A549 treated with GW870086 at 1 μM for 4 hours (cell line): ENCODE measurements around the gene MRPS16. TPM values are rescaled to one million over a fixed set of nuclear protein-coding genes. Genes with fewer than 3 reads are reported as not detected.

Source experiments
- total RNA-seq: library from RNA; stranded (reverse); fragments of 200-300 nt; extraction: Qiagen RNA extraction; gene quantifications from 5 replicates; pipeline ENCODE4 v1.2.3, GENCODE V29; 2022; ENCODE audit warnings: low read depth

The MRPS16 gene
- total RNA-seq: 115 to 196 TPM (median 180 TPM) in 5 replicates

DNA sequence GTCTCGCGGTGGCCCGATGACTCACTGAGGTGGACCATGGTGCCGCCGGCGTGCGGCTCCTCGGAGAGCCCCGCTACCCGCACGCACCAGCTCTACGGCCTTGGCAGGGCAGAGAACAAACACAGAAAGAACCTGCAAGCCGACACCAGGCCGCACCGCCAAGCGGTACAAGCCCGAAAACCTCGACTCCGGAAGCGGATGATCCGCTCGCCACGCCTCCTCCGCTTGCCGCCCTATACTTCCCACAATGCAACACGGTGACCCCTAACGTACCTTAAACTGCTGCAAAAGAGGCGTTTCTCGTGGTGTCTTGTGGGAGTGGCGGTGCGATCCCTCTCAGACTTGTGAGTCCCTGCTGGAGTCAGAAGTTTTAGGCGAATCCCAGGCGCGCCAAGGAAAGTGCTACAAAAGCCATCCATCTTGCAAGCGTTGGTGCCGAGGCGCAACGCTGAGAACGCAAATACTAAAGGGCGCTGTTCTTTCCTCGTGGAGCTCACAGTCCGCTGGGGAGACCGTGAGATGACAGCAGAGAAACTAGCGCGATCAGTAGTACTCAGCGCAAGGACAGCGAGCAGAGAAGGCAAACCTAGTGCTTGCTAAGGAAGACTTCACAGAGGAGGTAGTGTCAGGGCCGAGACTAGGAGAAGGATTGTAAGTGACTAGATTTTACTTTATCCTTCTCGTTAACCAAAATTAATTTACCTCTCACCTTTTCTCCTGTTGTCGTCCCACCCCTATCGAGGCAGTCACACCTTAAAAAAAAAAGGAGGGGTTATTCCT lies at the start of gene MRPS16:
TSS of gene MRPS16 (minus strand) at position 200 of the 780 bp plus-strand sequence. CDS start at position 38, 162 bp downstream.

DNA sequence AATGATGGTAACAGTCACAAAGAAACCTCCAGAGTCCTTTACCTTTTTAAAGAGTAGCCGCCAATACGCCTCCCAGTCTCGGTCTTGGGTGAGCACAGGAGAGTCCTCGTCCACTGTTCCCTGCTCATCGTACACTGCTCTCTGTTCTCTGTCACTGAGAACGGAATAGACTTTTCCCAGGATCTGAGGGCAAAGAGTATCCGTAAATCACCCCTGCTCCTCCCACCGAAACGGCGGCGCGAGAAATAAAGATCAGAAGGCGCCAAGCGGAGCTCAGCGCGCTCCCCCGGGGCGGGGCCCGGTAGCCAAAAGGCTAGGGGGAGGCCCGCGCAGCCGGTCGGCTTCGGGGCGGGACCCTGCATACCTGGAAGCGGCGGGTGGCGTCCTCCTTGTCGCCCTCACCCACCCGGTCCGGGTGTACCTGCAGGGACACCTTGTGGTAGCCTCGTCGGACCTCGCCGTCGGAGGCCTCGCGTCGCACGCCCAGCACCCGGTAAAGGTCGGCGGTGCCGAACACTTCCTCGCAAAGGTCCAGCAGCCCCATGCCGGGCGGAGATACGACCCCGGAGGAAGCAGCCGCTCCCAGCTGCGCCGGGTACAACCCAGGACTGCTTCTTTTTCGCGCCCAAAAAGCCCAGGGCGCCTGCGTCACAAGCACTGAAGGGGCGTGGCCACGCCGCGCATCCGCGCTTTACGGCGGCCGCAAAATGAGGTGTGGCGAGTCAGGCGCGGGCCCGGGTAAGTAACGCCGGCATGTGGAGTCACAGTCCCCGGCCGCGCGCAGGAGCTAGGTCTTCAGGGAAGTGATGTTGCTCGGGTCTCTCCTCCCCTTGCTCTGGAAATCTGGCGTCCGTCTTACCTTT lies 5.6 kb downstream of the MRPS16 start, which contains the start of gene DNAJC9:
TSS of gene DNAJC9 (minus strand) at position 610 of the 863 bp plus-strand sequence. CDS start at position 544, 66 bp downstream.

Other genes starting within 250 kb of the MRPS16 start
- gene P4HA1, start 155.8 kb downstream of the MRPS16 start, total RNA-seq: 16.9 to 26.3 TPM (median 22.7 TPM) in 5 replicates
- 2.5 to 5.4 TPM (median 3.5 TPM) in 5 replicates for gene NUDT13, start 142.2 kb downstream of the MRPS16 start, total RNA-seq
- gene ECD, start 84.6 kb downstream of the MRPS16 start, total RNA-seq: 25.4 to 30.2 TPM (median 27.6 TPM) in 5 replicates
- gene FAM149B1, start 84.5 kb downstream of the MRPS16 start, total RNA-seq: 7.1 to 8.4 TPM (median 7.6 TPM) in 5 replicates
- gene DNAJC9, start 5.4 kb downstream of the MRPS16 start, total RNA-seq: 48.2 to 51.8 TPM (median 51.1 TPM) in 5 replicates
- 0.10 to 0.21 TPM (median 0.14 TPM) in 5 replicates for gene CFAP70, start 106.2 kb upstream of the MRPS16 start, total RNA-seq
- 109 to 125 TPM (median 114 TPM) in 5 replicates for gene ANXA7, start 161.4 kb upstream of the MRPS16 start, total RNA-seq
- gene MSS51, start 180.9 kb upstream of the MRPS16 start, total RNA-seq: 0.23 to 0.44 TPM (median 0.39 TPM) in 5 replicates
- gene PPP3CB, start 243.4 kb upstream of the MRPS16 start, total RNA-seq: 14.4 to 18.8 TPM (median 16.5 TPM) in 5 replicates